OCI-M1 (cell line): Measurements from ENCODE around the gene ZNF346.
A peak's percentile ranks its signal among the peaks of the same experiment; 100 is the strongest.
"Not testable (repeated sequence)": the region's sequence is repeated elsewhere in the genome, so short reads cannot be mapped to it uniquely, and the experiment has no call there.

Experiments used
- DNase-seq: peaks from one replicate; lab custom pipeline; 2025; lab: John Stamatoyannopoulos, UW

Gene ZNF346

GRCh38 chr5:177008716-177009115, 13.8 kb upstream of the ZNF346 start:
- no peak for DNase-seq

GRCh38 chr5:177010153-177010552, 12.3 kb upstream of the ZNF346 start:
- DNase-seq: no peak

- DNase-seq: peak; percentile 3
Observed at GRCh38 chr5:177015156-177015555, 7.3 kb upstream of the ZNF346 start.

- DNase-seq: no peak
Observed at GRCh38 chr5:177018341-177018740, 4.2 kb upstream of the ZNF346 start.

- no peak for DNase-seq
Observed at GRCh38 chr5:177020033-177020432, 2.5 kb upstream of the ZNF346 start.

GRCh38 chr5:177023303-177023664, 788 bp downstream of the ZNF346 start:
- DNase-seq: peak; percentile 30

GRCh38 chr5:177024559-177024958, 2.1 kb downstream of the ZNF346 start:
- no peak for DNase-seq

GRCh38 chr5:177025101-177025601, 2.7 kb downstream of the ZNF346 start:
- peak; percentile 79 for DNase-seq

- DNase-seq: no peak
Observed at GRCh38 chr5:177027665-177028064, 5.2 kb downstream of the ZNF346 start.

GRCh38 chr5:177029498-177029897, 7.0 kb downstream of the ZNF346 start:
- DNase-seq: no peak

- DNase-seq: no peak
Observed at GRCh38 chr5:177035976-177036375, 13.5 kb downstream of the ZNF346 start.

- DNase-seq: no peak
Observed at GRCh38 chr5:177036443-177036842, 13.9 kb downstream of the ZNF346 start.

GRCh38 chr5:177036921-177037320, 14.4 kb downstream of the ZNF346 start:
- DNase-seq: no peak

GRCh38 chr5:177040814-177041420, 18.4 kb downstream of the ZNF346 start:
- no peak for DNase-seq

- no peak for DNase-seq
Observed at GRCh38 chr5:177041936-177042335, 19.4 kb downstream of the ZNF346 start.

GRCh38 chr5:177043114-177043513, 20.6 kb downstream of the ZNF346 start:
- DNase-seq: no peak

- DNase-seq: no peak
Observed at GRCh38 chr5:177043958-177044357, 21.5 kb downstream of the ZNF346 start.

- DNase-seq: no peak
Observed at GRCh38 chr5:177044641-177045040, 22.1 kb downstream of the ZNF346 start.

GRCh38 chr5:177045631-177046030, 23.1 kb downstream of the ZNF346 start:
- no peak for DNase-seq

- DNase-seq: not testable (repeated sequence)
Observed at GRCh38 chr5:177048531-177048930, 26.0 kb downstream of the ZNF346 start.

- no peak for DNase-seq
Observed at GRCh38 chr5:177049285-177049684, 26.8 kb downstream of the ZNF346 start.

GRCh38 chr5:177064500-177065277, 42.2 kb downstream of the ZNF346 start:
- no peak for DNase-seq

GRCh38 chr5:177065491-177065890, 43.0 kb downstream of the ZNF346 start:
- DNase-seq: no peak

GRCh38 chr5:177066224-177066623, 43.7 kb downstream of the ZNF346 start:
- no peak for DNase-seq
